GM18907 (cell line): Measurements from ENCODE around the gene DCLRE1C.
"Not testable (repeated sequence)": the region's sequence is repeated elsewhere in the genome, so short reads cannot be mapped to it uniquely, and the experiment has no call there.

Experiments used
- ATAC-seq: cut with Tn5 transposase; IDR thresholded peaks from one replicate; pipeline ENCODE4 v1.9.1; 2021; ENCODE audit warnings: mild to moderate bottlenecking, moderate library complexity; ENCODE audit not compliant: unreplicated experiment

DCLRE1C gene

GRCh38 chr10:14889318-14889717 lies 64.6 kb downstream of the DCLRE1C start:
- ATAC-seq: no peak

- ATAC-seq: no peak
Measured at GRCh38 chr10:14884082-14884481, 69.8 kb downstream of the DCLRE1C start.

GRCh38 chr10:14880229-14880628 lies 73.7 kb downstream of the DCLRE1C start:
- no peak for ATAC-seq

GRCh38 chr10:14879928-14880193 lies 74.0 kb downstream of the DCLRE1C start:
- no peak for ATAC-seq

GRCh38 chr10:14879124-14879927 lies 74.6 kb downstream of the DCLRE1C start:
- peak; percentile 26 for ATAC-seq

- peak; percentile 92 for ATAC-seq
Measured at GRCh38 chr10:14878266-14879123, 75.4 kb downstream of the DCLRE1C start, which contains the start of gene SUV39H2. SUV39H2 (plus strand) TSS chr10:14878866; CDS start chr10:14878889, 23 bp downstream.

GRCh38 chr10:14876764-14877163 lies 77.1 kb downstream of the DCLRE1C start:
- no peak for ATAC-seq

GRCh38 chr10:14875941-14876340 lies 78.0 kb downstream of the DCLRE1C start:
- no peak for ATAC-seq

- ATAC-seq: no peak
Measured at GRCh38 chr10:14873090-14873760, 80.7 kb downstream of the DCLRE1C start.

- ATAC-seq: not testable (repeated sequence)
Measured at GRCh38 chr10:14864871-14865270, 89.0 kb downstream of the DCLRE1C start.

- ATAC-seq: not testable (repeated sequence)
Measured at GRCh38 chr10:14864466-14864865, 89.4 kb downstream of the DCLRE1C start.

GRCh38 chr10:14860791-14861190 lies 93.1 kb downstream of the DCLRE1C start:
- no peak for ATAC-seq

- ATAC-seq: no peak
Measured at GRCh38 chr10:14859775-14860174, 94.1 kb downstream of the DCLRE1C start.

GRCh38 chr10:14859043-14859442 lies 94.9 kb downstream of the DCLRE1C start:
- no peak for ATAC-seq

- no peak for ATAC-seq
Measured at GRCh38 chr10:14858338-14858960, 95.4 kb downstream of the DCLRE1C start.

- no peak for ATAC-seq
Measured at GRCh38 chr10:14855453-14855852, 98.4 kb downstream of the DCLRE1C start.

GRCh38 chr10:14852236-14852635 lies 101.7 kb downstream of the DCLRE1C start:
- ATAC-seq: no peak
